Measurements from ENCODE around the gene GAB3. TPM values are rescaled to one million over a fixed set of nuclear protein-coding genes. Genes with fewer than 3 reads are reported as not detected.

GAB3 gene
- 0.01 TPM for polyA plus RNA-seq (2013, experiment 1 of 2)
- under 0.01 TPM for polyA plus RNA-seq (2013, experiment 2 of 2)

DNA sequence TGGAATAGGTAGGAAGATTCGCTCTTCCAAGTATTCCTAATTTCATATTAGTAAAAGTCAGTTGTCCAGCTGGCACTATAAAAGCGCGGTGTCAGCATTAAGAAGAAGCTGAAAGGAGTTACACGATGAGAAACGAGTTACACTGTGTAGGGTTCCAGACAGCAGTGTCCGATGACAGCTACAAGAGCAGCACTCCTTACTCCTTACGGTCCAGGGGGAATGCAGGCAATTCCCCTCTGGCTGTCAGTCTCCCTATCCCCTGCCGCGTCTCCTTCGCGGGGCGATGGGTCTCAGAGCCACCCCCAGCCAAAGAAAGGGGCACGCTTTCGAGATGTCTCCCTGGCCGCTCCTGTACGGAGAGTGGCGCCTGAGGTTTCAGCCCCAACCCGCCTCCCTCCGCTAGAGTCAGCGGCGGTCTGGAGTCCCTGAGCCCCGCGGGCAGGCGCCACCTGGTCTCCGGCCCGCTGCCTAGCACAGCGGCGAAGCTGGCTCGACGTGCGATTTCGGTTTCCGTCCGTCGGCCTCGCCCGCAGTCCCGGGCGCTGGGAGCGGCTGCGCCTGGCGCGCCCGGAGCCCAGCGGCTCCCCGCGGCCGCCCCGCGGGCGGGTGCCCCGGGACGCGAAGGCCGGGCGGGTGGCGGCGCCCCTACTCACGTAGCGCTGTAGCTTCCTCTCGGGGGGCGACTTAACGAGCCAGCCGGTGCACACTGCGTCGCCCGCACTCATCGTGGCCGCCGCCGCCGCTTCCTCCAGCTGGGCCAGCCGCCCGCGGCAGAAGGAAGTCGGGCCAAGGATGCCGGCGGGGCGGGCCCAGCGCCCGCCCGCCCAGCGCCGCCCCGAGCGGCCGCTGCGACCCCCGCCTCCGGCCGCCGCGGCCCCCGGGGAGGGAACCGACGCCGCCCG is at the start of gene GAB3:
GAB3 (minus strand) TSS at position 777 of the 902 bp plus-strand sequence; CDS start at position 725, 52 bp downstream.
- H3K4me2 ChIP-seq (ENCODE audit: insufficient read depth, low read length, poor library complexity, severe bottlenecking) = peak within 1 kb of the TSS; percentile 40
- no peaks in the 10 kb centered on the region for H3K9me3 ChIP-seq (replicated peaks in 1 of 2; ENCODE audit: control insufficient read depth in 2 of 2, insufficient read depth in 1 of 2, low read depth in 1 of 2, low read length in 2 of 2)
- H3K23ac ChIP-seq (ENCODE audit: low read depth, low read length, poor library complexity) = no peak within 1 kb of the TSS
- peak within 1 kb of the TSS in 1 of 2 donors; percentile 58 for H3K4me3 ChIP-seq (ENCODE audit: low read length in 2 of 2)
- H3K4me1 ChIP-seq (ENCODE audit: control insufficient read depth in 2 of 2, insufficient read depth in 1 of 2, low read depth in 1 of 2, low read length in 2 of 2) = no peaks in the 10 kb centered on the region
- no peak within 1 kb of the TSS for H2BK12ac ChIP-seq (ENCODE audit: low read length)
- H3K9ac ChIP-seq (ENCODE audit: low read depth, low read length, poor library complexity) = no peak within 1 kb of the TSS
- H3K27ac ChIP-seq (replicated peaks; ENCODE audit: low read length) = no peak within 1 kb of the TSS
- WGBS, 2 donors (ENCODE audit: extremely low coverage in 2 of 2, insufficient read length in 2 of 2, insufficient replicate concordance in 1 of 2) = no CpG with 5 or more reads among the region's 98 CpGs
- H2BK15ac ChIP-seq (ENCODE audit: low read length) = no peak within 1 kb of the TSS
- no peak within 1 kb of the TSS for H4K8ac ChIP-seq (ENCODE audit: low read depth, low read length)
- DNase-seq (ENCODE audit: low spot score) = no peak
- H3K18ac ChIP-seq (ENCODE audit: low read length) = no peak within 1 kb of the TSS
- no peak within 1 kb of the TSS for H2BK120ac ChIP-seq (ENCODE audit: low read depth, low read length)
- no peak within 1 kb of the TSS for H2BK5ac ChIP-seq (ENCODE audit: low read length)
- H2AFZ ChIP-seq (ENCODE audit: low read length) = peak within 1 kb of the TSS; percentile 62
- H4K91ac ChIP-seq (ENCODE audit: low read depth, low read length, poor library complexity) = no peak within 1 kb of the TSS
- no peak within 1 kb of the TSS for H2AK5ac ChIP-seq (ENCODE audit: low read depth, low read length)
- no peaks in the 10 kb centered on the region for H3K79me1 ChIP-seq (ENCODE audit: low read depth, low read length)
- H3K27me3 ChIP-seq (ENCODE audit: control insufficient read depth in 3 of 3, insufficient read depth in 3 of 3, low read depth in 1 of 3, low read length in 3 of 3) = peaks cover 4 to 65% (median 41%) of the 10 kb centered on the region in 3 experiments
- H3K14ac ChIP-seq (ENCODE audit: low read length) = no peak within 1 kb of the TSS
- no peak within 1 kb of the TSS for H3K4ac ChIP-seq (ENCODE audit: low read length)
- no peaks in the 10 kb centered on the region for H3K36me3 ChIP-seq (replicated peaks in 1 of 2; ENCODE audit: control insufficient read depth in 2 of 2, insufficient read depth in 2 of 2, low read length in 2 of 2)

- H3K27me3 ChIP-seq (ENCODE audit: control insufficient read depth in 3 of 3, insufficient read depth in 3 of 3, low read depth in 1 of 3, low read length in 3 of 3) = peaks cover 0 to 80% (median 35%) of the 10 kb centered on the region in 3 experiments
Measured at GRCh38 chrX:154799556-154800348, 48.9 kb upstream of the GAB3 start.

DNA sequence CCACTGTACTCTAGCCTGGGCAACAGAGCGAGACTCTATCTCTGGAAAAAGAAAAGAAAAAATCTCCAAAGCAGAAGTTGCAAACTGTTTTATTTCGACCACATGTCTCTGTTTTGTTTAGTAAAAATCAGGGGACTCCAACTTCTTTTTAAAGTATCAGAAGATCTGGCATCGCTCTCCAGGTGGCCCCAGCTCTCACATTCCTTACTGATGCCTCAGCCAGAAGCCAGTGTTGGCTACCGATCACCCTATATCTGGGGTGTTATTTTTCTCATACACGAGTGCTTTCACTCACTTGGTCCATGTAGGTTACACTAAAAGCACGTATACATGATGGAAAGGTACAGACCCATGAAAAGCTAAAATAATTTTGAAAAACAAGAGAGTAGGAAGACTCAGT is 46.1 kb upstream of the GAB3 start:
- H3K9ac ChIP-seq (ENCODE audit: low read depth, low read length, poor library complexity) = no peak overlapping the region
- H3K4me1 ChIP-seq (ENCODE audit: control insufficient read depth in 2 of 2, insufficient read depth in 1 of 2, low read depth in 1 of 2, low read length in 2 of 2) = peaks cover 11 to 13% of the 10 kb centered on the region in 2 donors
- no peak overlapping the region for H4K91ac ChIP-seq (ENCODE audit: low read depth, low read length, poor library complexity)
- H3K23ac ChIP-seq (ENCODE audit: low read depth, low read length, poor library complexity) = no peak overlapping the region
- no peak overlapping the region for H3K18ac ChIP-seq (ENCODE audit: low read length)
- no peak overlapping the region for H3K14ac ChIP-seq (ENCODE audit: low read length)
- H3K9me3 ChIP-seq (replicated peaks in 1 of 2; ENCODE audit: control insufficient read depth in 2 of 2, insufficient read depth in 1 of 2, low read depth in 1 of 2, low read length in 2 of 2) = no peaks in the 10 kb centered on the region
- no peak overlapping the region for H2BK15ac ChIP-seq (ENCODE audit: low read length)
- H3K36me3 ChIP-seq (replicated peaks in 1 of 2; ENCODE audit: control insufficient read depth in 2 of 2, insufficient read depth in 2 of 2, low read length in 2 of 2) = no peaks in the 10 kb centered on the region
- peaks cover 0 to 79% (median 13%) of the 10 kb centered on the region in 3 experiments for H3K27me3 ChIP-seq (ENCODE audit: control insufficient read depth in 3 of 3, insufficient read depth in 3 of 3, low read depth in 1 of 3, low read length in 3 of 3)
- no peak overlapping the region for H2AFZ ChIP-seq (ENCODE audit: low read length)
- no peak overlapping the region for H3K27ac ChIP-seq (replicated peaks; ENCODE audit: low read length)
- H2BK120ac ChIP-seq (ENCODE audit: low read depth, low read length) = no peak overlapping the region
- no peaks in the 10 kb centered on the region for H3K79me1 ChIP-seq (ENCODE audit: low read depth, low read length)
- H3K4me2 ChIP-seq (ENCODE audit: insufficient read depth, low read length, poor library complexity, severe bottlenecking) = no peak overlapping the region
- WGBS, 2 donors (ENCODE audit: extremely low coverage in 2 of 2, insufficient read length in 2 of 2, insufficient replicate concordance in 1 of 2) = no CpG with 5 or more reads among the region's 6 CpGs
- no peak overlapping the region for H3K4me3 ChIP-seq (ENCODE audit: low read length in 2 of 2)
- no peak overlapping the region for H4K8ac ChIP-seq (ENCODE audit: low read depth, low read length)
- H2AK5ac ChIP-seq (ENCODE audit: low read depth, low read length) = no peak overlapping the region
- no peak overlapping the region for H2BK5ac ChIP-seq (ENCODE audit: low read length)
- no peak overlapping the region for H2BK12ac ChIP-seq (ENCODE audit: low read length)
- no peak overlapping the region for H3K4ac ChIP-seq (ENCODE audit: low read length)
- DNase-seq (ENCODE audit: low spot score) = no peak

More at GRCh38 chrX:154799556-154800348, 48.9 kb upstream of the GAB3 start:
- Histone ChIP-seq H3K4me2 (ENCODE audit: insufficient read depth, low read length, poor library complexity, severe bottlenecking) (no peak overlapping the region), H3K4me1 (ENCODE audit: control insufficient read depth in 2 of 2, insufficient read depth in 1 of 2, low read depth in 1 of 2, low read length in 2 of 2) (peaks cover 11 to 13% of the 10 kb centered on the region in 2 donors), H3K36me3 (replicated peaks in 1 of 2; ENCODE audit: control insufficient read depth in 2 of 2, insufficient read depth in 2 of 2, low read length in 2 of 2) (no peaks in the 10 kb centered on the region), H3K9me3 (replicated peaks in 1 of 2; ENCODE audit: control insufficient read depth in 2 of 2, insufficient read depth in 1 of 2, low read depth in 1 of 2, low read length in 2 of 2) (no peaks in the 10 kb centered on the region), H3K14ac (ENCODE audit: low read length) (no peak overlapping the region), H2AK5ac (ENCODE audit: low read depth, low read length) (no peak overlapping the region), H2BK5ac (ENCODE audit: low read length) (no peak overlapping the region), H2BK15ac (ENCODE audit: low read length) (no peak overlapping the region), H4K8ac (ENCODE audit: low read depth, low read length) (no peak overlapping the region), H3K27ac (replicated peaks; ENCODE audit: low read length) (no peak overlapping the region), H4K91ac (ENCODE audit: low read depth, low read length, poor library complexity) (no peak overlapping the region), H3K9ac (ENCODE audit: low read depth, low read length, poor library complexity) (no peak overlapping the region), H3K18ac (ENCODE audit: low read length) (no peak overlapping the region), H3K4ac (ENCODE audit: low read length) (no peak overlapping the region), H3K23ac (ENCODE audit: low read depth, low read length, poor library complexity) (no peak overlapping the region), H2BK12ac (ENCODE audit: low read length) (no peak overlapping the region), H3K4me3 (ENCODE audit: low read length in 2 of 2) (no peak overlapping the region), H3K79me1 (ENCODE audit: low read depth, low read length) (no peaks in the 10 kb centered on the region), H2BK120ac (ENCODE audit: low read depth, low read length) (no peak overlapping the region), H2AFZ (ENCODE audit: low read length) (no peak overlapping the region)
- DNase-seq (ENCODE audit: low spot score) = peak; percentile 55
- no CpG with 5 or more reads among the region's 9 CpGs for WGBS, 2 donors (ENCODE audit: extremely low coverage in 2 of 2, insufficient read length in 2 of 2, insufficient replicate concordance in 1 of 2)

- no peak overlapping the region for H2BK15ac ChIP-seq (ENCODE audit: low read length)
- H3K9ac ChIP-seq (ENCODE audit: low read depth, low read length, poor library complexity) = no peak overlapping the region
- H2AFZ ChIP-seq (ENCODE audit: low read length) = no peak overlapping the region
- H2BK12ac ChIP-seq (ENCODE audit: low read length) = no peak overlapping the region
- H3K4ac ChIP-seq (ENCODE audit: low read length) = no peak overlapping the region
- no peak overlapping the region for H2AK5ac ChIP-seq (ENCODE audit: low read depth, low read length)
- no peak overlapping the region for H3K4me2 ChIP-seq (ENCODE audit: insufficient read depth, low read length, poor library complexity, severe bottlenecking)
- H3K9me3 ChIP-seq (replicated peaks in 1 of 2; ENCODE audit: control insufficient read depth in 2 of 2, insufficient read depth in 1 of 2, low read depth in 1 of 2, low read length in 2 of 2) = no peaks in the 10 kb centered on the region
- no peak for DNase-seq (ENCODE audit: low spot score)
- H4K91ac ChIP-seq (ENCODE audit: low read depth, low read length, poor library complexity) = no peak overlapping the region
- H3K14ac ChIP-seq (ENCODE audit: low read length) = no peak overlapping the region
- no peak overlapping the region for H4K8ac ChIP-seq (ENCODE audit: low read depth, low read length)
- no peaks in the 10 kb centered on the region for H3K79me1 ChIP-seq (ENCODE audit: low read depth, low read length)
- H3K27me3 ChIP-seq (ENCODE audit: control insufficient read depth in 3 of 3, insufficient read depth in 3 of 3, low read depth in 1 of 3, low read length in 3 of 3) = peaks cover 0 to 79% (median 1%) of the 10 kb centered on the region in 3 experiments
- H3K27ac ChIP-seq (replicated peaks; ENCODE audit: low read length) = no peak overlapping the region
- WGBS, 2 donors (ENCODE audit: extremely low coverage in 2 of 2, insufficient read length in 2 of 2, insufficient replicate concordance in 1 of 2) = no CpG with 5 or more reads among the region's 2 CpGs
- no peak overlapping the region for H2BK120ac ChIP-seq (ENCODE audit: low read depth, low read length)
- H3K4me1 ChIP-seq (ENCODE audit: control insufficient read depth in 2 of 2, insufficient read depth in 1 of 2, low read depth in 1 of 2, low read length in 2 of 2) = peaks cover 7% of the 10 kb centered on the region in 2 donors
- no peak overlapping the region for H3K18ac ChIP-seq (ENCODE audit: low read length)
- no peak overlapping the region for H2BK5ac ChIP-seq (ENCODE audit: low read length)
- H3K23ac ChIP-seq (ENCODE audit: low read depth, low read length, poor library complexity) = no peak overlapping the region
- no peaks in the 10 kb centered on the region for H3K36me3 ChIP-seq (replicated peaks in 1 of 2; ENCODE audit: control insufficient read depth in 2 of 2, insufficient read depth in 2 of 2, low read length in 2 of 2)
- no peak overlapping the region for H3K4me3 ChIP-seq (ENCODE audit: low read length in 2 of 2)
Measured at GRCh38 chrX:154795016-154795415, 44.1 kb upstream of the GAB3 start.

Measured in neuronal stem cell (in vitro differentiated cells).